K562 (cell line): Measurements from ENCODE around the gene BTAF1.

ENCODE experiments used
- ADNP ChIP-seq: fragments of 200-800 bp; sonication (Bioruptor generic); IDR thresholded peaks from 2 replicates; pipeline ENCODE4 v1.6.1; 2016; ENCODE audit warnings: missing genetic modification characterization, missing compliant biosample characterization
- ERF ChIP-seq: fragments of 450-650 bp; formaldehyde crosslinking; IDR thresholded peaks from 2 replicates; pipeline ENCODE4 v1.4.0; 2020; ENCODE audit warnings: mild to moderate bottlenecking, mixed read lengths
- FIP1L1 ChIP-seq: fragments of 200-400 bp; formaldehyde crosslinking; IDR thresholded peaks from 2 replicates; pipeline ENCODE4 v1.6.1; 2018; ENCODE audit warnings: mild to moderate bottlenecking, low read depth, low read length; ENCODE audit not compliant: poor library complexity, severe bottlenecking
- NR1H2 ChIP-seq: sonication (generic); formaldehyde crosslinking; IDR thresholded peaks from 2 replicates; pipeline ENCODE4 v1.4.0; 2020; ENCODE audit warnings: mild to moderate bottlenecking, missing genetic modification reagents
- POLR3A ChIP-seq: IDR thresholded peaks from 2 replicates; pipeline ENCODE4 v1.6.1; 2011; ENCODE audit warnings: borderline replicate concordance, mild to moderate bottlenecking, moderate library complexity; ENCODE audit not compliant: insufficient read length, insufficient read depth; ENCODE audit errors: extremely low read depth
- TF ChIP-seq, protein P1 (sequence below), 3 experiments: IDR thresholded peaks in 2 of 3; conservative IDR thresholded peaks in 1 of 3; 2 replicates each; pipeline ENCODE4 v1.5.1; 2011 to 2012; ENCODE audit warnings: low read length in 3 of 3, mild to moderate bottlenecking in 3 of 3, control low read depth in 2 of 3, improper control_type of control experiment in 1 of 3, inconsistent platforms in 1 of 3, low read depth in 1 of 3, mixed read lengths in 1 of 3, moderate library complexity in 1 of 3; ENCODE audit not compliant: insufficient read depth in 2 of 3
- TF ChIP-seq, protein P2 (sequence below): sonication (generic); formaldehyde crosslinking; IDR thresholded peaks from 2 replicates; pipeline ENCODE4 v1.9.0; 2022; ENCODE audit warnings: mild to moderate bottlenecking, missing genetic modification reagents
- TF ChIP-seq, protein P3 (sequence below): fragments of 250-450 bp; sonication (Bioruptor Pico); IDR thresholded peaks from 2 replicates; pipeline ENCODE4 v1.5.0; 2020; ENCODE audit warnings: mild to moderate bottlenecking, borderline replicate concordance

DNA sequence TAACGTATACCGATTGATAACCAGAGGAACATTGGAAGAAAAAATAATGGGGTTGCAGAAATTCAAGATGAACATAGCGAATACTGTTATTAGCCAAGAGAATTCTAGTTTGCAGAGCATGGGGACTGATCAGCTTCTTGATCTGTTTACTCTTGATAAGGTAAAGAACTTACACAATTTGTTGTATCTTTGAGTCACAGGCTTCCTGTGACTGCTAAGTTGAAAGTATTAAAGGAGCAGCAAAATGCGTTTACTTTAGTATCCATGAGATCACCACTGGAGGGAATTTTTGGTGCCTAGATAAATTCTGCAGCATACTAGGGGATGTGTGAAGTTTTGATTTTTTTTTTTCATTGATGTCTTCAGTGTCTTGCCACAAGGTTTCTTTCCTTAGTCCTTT, 103.6 kb downstream of the BTAF1 start:
- TF ChIP-seq, protein P1, sequence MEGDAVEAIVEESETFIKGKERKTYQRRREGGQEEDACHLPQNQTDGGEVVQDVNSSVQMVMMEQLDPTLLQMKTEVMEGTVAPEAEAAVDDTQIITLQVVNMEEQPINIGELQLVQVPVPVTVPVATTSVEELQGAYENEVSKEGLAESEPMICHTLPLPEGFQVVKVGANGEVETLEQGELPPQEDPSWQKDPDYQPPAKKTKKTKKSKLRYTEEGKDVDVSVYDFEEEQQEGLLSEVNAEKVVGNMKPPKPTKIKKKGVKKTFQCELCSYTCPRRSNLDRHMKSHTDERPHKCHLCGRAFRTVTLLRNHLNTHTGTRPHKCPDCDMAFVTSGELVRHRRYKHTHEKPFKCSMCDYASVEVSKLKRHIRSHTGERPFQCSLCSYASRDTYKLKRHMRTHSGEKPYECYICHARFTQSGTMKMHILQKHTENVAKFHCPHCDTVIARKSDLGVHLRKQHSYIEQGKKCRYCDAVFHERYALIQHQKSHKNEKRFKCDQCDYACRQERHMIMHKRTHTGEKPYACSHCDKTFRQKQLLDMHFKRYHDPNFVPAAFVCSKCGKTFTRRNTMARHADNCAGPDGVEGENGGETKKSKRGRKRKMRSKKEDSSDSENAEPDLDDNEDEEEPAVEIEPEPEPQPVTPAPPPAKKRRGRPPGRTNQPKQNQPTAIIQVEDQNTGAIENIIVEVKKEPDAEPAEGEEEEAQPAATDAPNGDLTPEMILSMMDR (IDR thresholded peaks at IDR 0.05 in 2 of 3, conservative IDR thresholded peaks at IDR 0.05 in 1 of 3; ENCODE audit: insufficient read depth in 2 of 3, low read depth in 1 of 3, low read length in 3 of 3), result no peak
- TF ChIP-seq, protein P2, sequence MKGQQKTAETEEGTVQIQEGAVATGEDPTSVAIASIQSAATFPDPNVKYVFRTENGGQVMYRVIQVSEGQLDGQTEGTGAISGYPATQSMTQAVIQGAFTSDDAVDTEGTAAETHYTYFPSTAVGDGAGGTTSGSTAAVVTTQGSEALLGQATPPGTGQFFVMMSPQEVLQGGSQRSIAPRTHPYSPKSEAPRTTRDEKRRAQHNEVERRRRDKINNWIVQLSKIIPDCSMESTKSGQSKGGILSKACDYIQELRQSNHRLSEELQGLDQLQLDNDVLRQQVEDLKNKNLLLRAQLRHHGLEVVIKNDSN (CRISPR knock-in tag), result no peak
- TF ChIP-seq POLR3A (no peak), ERF (no peak), ADNP (no peak), NR1H2 (CRISPR knock-in tag) (no peak), FIP1L1 (no peak)
- TF ChIP-seq, protein P3, sequence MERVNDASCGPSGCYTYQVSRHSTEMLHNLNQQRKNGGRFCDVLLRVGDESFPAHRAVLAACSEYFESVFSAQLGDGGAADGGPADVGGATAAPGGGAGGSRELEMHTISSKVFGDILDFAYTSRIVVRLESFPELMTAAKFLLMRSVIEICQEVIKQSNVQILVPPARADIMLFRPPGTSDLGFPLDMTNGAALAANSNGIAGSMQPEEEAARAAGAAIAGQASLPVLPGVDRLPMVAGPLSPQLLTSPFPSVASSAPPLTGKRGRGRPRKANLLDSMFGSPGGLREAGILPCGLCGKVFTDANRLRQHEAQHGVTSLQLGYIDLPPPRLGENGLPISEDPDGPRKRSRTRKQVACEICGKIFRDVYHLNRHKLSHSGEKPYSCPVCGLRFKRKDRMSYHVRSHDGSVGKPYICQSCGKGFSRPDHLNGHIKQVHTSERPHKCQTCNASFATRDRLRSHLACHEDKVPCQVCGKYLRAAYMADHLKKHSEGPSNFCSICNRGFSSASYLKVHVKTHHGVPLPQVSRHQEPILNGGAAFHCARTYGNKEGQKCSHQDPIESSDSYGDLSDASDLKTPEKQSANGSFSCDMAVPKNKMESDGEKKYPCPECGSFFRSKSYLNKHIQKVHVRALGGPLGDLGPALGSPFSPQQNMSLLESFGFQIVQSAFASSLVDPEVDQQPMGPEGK (CRISPR knock-in tag), result no peak
